ENCODE data around the gene CLEC2A. TPM values are rescaled to one million over a fixed set of nuclear protein-coding genes. Genes with fewer than 3 reads are reported as not detected.

The CLEC2A gene
- total RNA-seq, 1 donor: not detected

DNA sequence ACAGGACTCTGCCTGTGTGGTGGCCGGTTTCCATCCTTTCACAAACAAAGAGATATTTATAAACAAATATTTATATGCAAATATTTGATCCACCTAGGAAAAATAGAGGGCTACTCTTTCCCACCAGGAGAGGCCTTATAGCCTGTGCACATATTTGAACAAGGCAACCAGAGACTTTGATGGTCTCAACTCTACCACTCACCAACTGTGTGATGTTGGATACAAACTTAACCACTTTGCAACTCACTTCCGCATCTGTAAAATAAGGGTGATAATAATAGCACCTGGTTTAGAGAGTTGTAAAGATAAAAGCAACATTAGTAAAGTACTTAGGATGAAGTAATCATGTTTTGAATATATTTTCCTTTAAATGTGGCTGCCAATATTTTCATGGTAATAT, 37.5 kb upstream of the CLEC2A start:
- H3K27ac ChIP-seq (ENCODE audit: low read depth, low read length): no peak overlapping the region
- no peaks in the 10 kb centered on the region for H3K4me1 ChIP-seq (ENCODE audit: insufficient read depth, low read length)
- TF ChIP-seq CTCF (IDR thresholded peaks at IDR 0.05; ENCODE audit: extremely low read depth, low read depth, low read length): no peak
- no peaks in the 10 kb centered on the region for H4K20me1 ChIP-seq (ENCODE audit: insufficient read depth, low read length)
- H3K27me3 ChIP-seq (ENCODE audit: insufficient read depth, low read length): no peaks in the 10 kb centered on the region
- no peaks in the 10 kb centered on the region for H3K36me3 ChIP-seq (ENCODE audit: insufficient read depth, low read length)
- H3K9me3 ChIP-seq (ENCODE audit: low read depth, low read length): no peaks in the 10 kb centered on the region
- no peak overlapping the region for H3K4me2 ChIP-seq (ENCODE audit: insufficient read depth, low read length)
- H2AFZ ChIP-seq (ENCODE audit: low read length): no peak overlapping the region
- no peaks in the 10 kb centered on the region for H3K79me2 ChIP-seq (ENCODE audit: insufficient read depth, low read length)
- no peak overlapping the region for H3K4me3 ChIP-seq (ENCODE audit: insufficient read depth, low read length)
- DNase-seq (ENCODE audit: insufficient read length, low spot score, missing footprints): no peak

- Histone ChIP-seq H3K79me2 (ENCODE audit: insufficient read depth, low read length) (no peaks in the 10 kb centered on the region), H3K4me1 (ENCODE audit: insufficient read depth, low read length) (no peaks in the 10 kb centered on the region), H2AFZ (ENCODE audit: low read length) (no peak overlapping the region), H3K27ac (ENCODE audit: low read depth, low read length) (no peak overlapping the region), H3K36me3 (ENCODE audit: insufficient read depth, low read length) (no peaks in the 10 kb centered on the region), H3K27me3 (ENCODE audit: insufficient read depth, low read length) (no peaks in the 10 kb centered on the region), H4K20me1 (ENCODE audit: insufficient read depth, low read length) (no peaks in the 10 kb centered on the region), H3K4me3 (ENCODE audit: insufficient read depth, low read length) (no peak overlapping the region), H3K9me3 (ENCODE audit: low read depth, low read length) (no peaks in the 10 kb centered on the region), H3K4me2 (ENCODE audit: insufficient read depth, low read length) (no peak overlapping the region)
- DNase-seq (ENCODE audit: insufficient read length, low spot score, missing footprints): no peak
- no peak for TF ChIP-seq CTCF (IDR thresholded peaks at IDR 0.05; ENCODE audit: extremely low read depth, low read depth, low read length)
These were observed 29.7 kb upstream of the CLEC2A start for GRCh38 chr12:9961901-9962300.

- Histone ChIP-seq H3K4me3 (ENCODE audit: insufficient read depth, low read length) (no peak overlapping the region), H2AFZ (ENCODE audit: low read length) (no peak overlapping the region), H3K79me2 (ENCODE audit: insufficient read depth, low read length) (no peaks in the 10 kb centered on the region), H3K27ac (ENCODE audit: low read depth, low read length) (no peak overlapping the region), H4K20me1 (ENCODE audit: insufficient read depth, low read length) (no peaks in the 10 kb centered on the region), H3K27me3 (ENCODE audit: insufficient read depth, low read length) (no peaks in the 10 kb centered on the region), H3K9me3 (ENCODE audit: low read depth, low read length) (no peaks in the 10 kb centered on the region), H3K36me3 (ENCODE audit: insufficient read depth, low read length) (no peaks in the 10 kb centered on the region), H3K4me1 (ENCODE audit: insufficient read depth, low read length) (no peaks in the 10 kb centered on the region), H3K4me2 (ENCODE audit: insufficient read depth, low read length) (no peak overlapping the region)
- TF ChIP-seq CTCF (IDR thresholded peaks at IDR 0.05; ENCODE audit: extremely low read depth, low read depth, low read length): no peak
- no peak for DNase-seq (ENCODE audit: insufficient read length, low spot score, missing footprints)
These were observed 28.9 kb upstream of the CLEC2A start for GRCh38 chr12:9961106-9961505.

DNA sequence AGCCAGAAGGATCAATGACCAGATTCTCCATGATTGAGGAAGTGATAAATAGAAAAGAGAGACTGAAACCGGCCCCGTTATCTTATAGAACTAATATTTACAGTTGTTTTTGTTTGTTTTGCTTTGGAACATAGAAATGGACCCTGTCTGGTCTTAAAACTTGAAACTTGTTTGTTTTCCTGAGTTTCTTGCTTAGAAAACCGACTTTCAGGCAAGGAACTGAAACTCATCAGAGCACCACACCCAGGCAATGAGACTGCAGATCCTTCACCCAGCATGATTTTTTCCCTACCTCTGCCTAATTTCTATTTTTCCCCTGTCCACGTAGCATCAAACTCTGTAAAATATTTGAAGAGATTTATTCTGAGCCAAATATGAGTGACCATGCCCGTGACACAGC, 28.4 kb upstream of the CLEC2A start:
- no peaks in the 10 kb centered on the region for H3K27me3 ChIP-seq (ENCODE audit: insufficient read depth, low read length)
- no peaks in the 10 kb centered on the region for H3K36me3 ChIP-seq (ENCODE audit: insufficient read depth, low read length)
- H3K4me2 ChIP-seq (ENCODE audit: insufficient read depth, low read length): no peak overlapping the region
- no peaks in the 10 kb centered on the region for H3K79me2 ChIP-seq (ENCODE audit: insufficient read depth, low read length)
- no peak for TF ChIP-seq CTCF (IDR thresholded peaks at IDR 0.05; ENCODE audit: extremely low read depth, low read depth, low read length)
- no peaks in the 10 kb centered on the region for H3K9me3 ChIP-seq (ENCODE audit: low read depth, low read length)
- H4K20me1 ChIP-seq (ENCODE audit: insufficient read depth, low read length): no peaks in the 10 kb centered on the region
- H3K4me1 ChIP-seq (ENCODE audit: insufficient read depth, low read length): no peaks in the 10 kb centered on the region
- H3K27ac ChIP-seq (ENCODE audit: low read depth, low read length): no peak overlapping the region
- H2AFZ ChIP-seq (ENCODE audit: low read length): no peak overlapping the region
- no peak for DNase-seq (ENCODE audit: insufficient read length, low spot score, missing footprints)
- H3K4me3 ChIP-seq (ENCODE audit: insufficient read depth, low read length): no peak overlapping the region
